ENCODE data around the gene TIPIN.

DNA sequence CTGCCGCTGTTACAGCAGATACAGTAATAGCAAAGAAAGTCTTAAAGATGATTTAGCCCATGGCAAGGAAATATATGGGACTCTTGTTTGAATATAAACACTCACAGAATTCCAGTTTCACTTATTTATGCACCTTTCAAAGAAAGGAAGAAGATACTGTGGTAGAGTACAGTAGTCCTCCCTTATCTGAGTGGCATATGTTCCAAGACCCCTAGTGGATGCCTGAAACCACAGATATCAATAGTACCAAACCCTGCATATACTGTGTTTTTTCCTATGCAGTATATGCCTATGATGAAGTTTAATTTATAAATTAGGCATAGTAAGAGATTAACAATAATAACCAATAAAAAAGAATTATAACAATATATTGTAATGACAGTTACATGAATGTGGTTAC, 38.4 kb upstream of the TIPIN start:
- TF ChIP-seq, protein P1, sequence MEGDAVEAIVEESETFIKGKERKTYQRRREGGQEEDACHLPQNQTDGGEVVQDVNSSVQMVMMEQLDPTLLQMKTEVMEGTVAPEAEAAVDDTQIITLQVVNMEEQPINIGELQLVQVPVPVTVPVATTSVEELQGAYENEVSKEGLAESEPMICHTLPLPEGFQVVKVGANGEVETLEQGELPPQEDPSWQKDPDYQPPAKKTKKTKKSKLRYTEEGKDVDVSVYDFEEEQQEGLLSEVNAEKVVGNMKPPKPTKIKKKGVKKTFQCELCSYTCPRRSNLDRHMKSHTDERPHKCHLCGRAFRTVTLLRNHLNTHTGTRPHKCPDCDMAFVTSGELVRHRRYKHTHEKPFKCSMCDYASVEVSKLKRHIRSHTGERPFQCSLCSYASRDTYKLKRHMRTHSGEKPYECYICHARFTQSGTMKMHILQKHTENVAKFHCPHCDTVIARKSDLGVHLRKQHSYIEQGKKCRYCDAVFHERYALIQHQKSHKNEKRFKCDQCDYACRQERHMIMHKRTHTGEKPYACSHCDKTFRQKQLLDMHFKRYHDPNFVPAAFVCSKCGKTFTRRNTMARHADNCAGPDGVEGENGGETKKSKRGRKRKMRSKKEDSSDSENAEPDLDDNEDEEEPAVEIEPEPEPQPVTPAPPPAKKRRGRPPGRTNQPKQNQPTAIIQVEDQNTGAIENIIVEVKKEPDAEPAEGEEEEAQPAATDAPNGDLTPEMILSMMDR (IDR thresholded peaks at IDR 0.05): no peak
- TF ChIP-seq EP300 (IDR thresholded peaks at IDR 0.05): no peak
- TF ChIP-seq RFX5 (IDR thresholded peaks at IDR 0.05): no peak
- TF ChIP-seq MYC (IDR thresholded peaks at IDR 0.05; ENCODE audit: borderline replicate concordance, low read length): no peak
- no peak for TF ChIP-seq RCOR1 (IDR thresholded peaks at IDR 0.05; ENCODE audit: low read depth, low read length)
- no peak for TF ChIP-seq NFE2L2 (conservative IDR thresholded peaks at IDR 0.05; ENCODE audit: low read length)
